SJSA1 (cell line): ENCODE data around the gene SRM. TPM values are rescaled to one million over a fixed set of nuclear protein-coding genes. Genes with fewer than 3 reads are reported as not detected.
"Not testable (repeated sequence)": the region's sequence is repeated elsewhere in the genome, so short reads cannot be mapped to it uniquely, and the experiment has no call there.

ENCODE experiments used
- DNase-seq, 2 experiments: peaks; one replicate each; pipeline ENCODE4 v3.0.0-alpha.2; 2015 to 2020; ENCODE audit warnings: low spot score in 2 of 2, low read depth in 1 of 2
- H3K27ac ChIP-seq: fragments of 250-450 bp; sonication (Bioruptor Pico); 2 replicates; pipeline ENCODE4 v1.5.1; 2020; ENCODE audit warnings: mild to moderate bottlenecking, moderate library complexity
- H3K27me3 ChIP-seq: fragments of 250-450 bp; sonication (Bioruptor Pico); replicated peaks from 2 replicates; pipeline ENCODE4 v1.5.1; 2020; ENCODE audit warnings: mild to moderate bottlenecking, moderate library complexity
- H3K36me3 ChIP-seq: fragments of 250-450 bp; sonication (Bioruptor Pico); 2 replicates; pipeline ENCODE4 v1.5.1; 2020; ENCODE audit warnings: mild to moderate bottlenecking
- H3K4me1 ChIP-seq: fragments of 250-450 bp; sonication (Bioruptor Pico); replicated peaks from 2 replicates; pipeline ENCODE4 v1.6.1; 2021; ENCODE audit warnings: mild to moderate bottlenecking
- H3K4me3 ChIP-seq: fragments of 250-450 bp; sonication (Bioruptor Pico); 2 replicates; pipeline ENCODE4 v1.5.1; 2020; ENCODE audit warnings: mild to moderate bottlenecking
- H3K9me3 ChIP-seq: fragments of 250-450 bp; sonication (Bioruptor Pico); replicated peaks from 2 replicates; pipeline ENCODE4 v1.5.1; 2020; ENCODE audit warnings: mild to moderate bottlenecking
- total RNA-seq: library from RNA; depleted of rRNA; stranded (reverse); fragments of >200 nt; shearing (Covaris generic); gene quantifications from 2 replicates; pipeline ENCODE4 v1.2.3, GENCODE V29; 2014

The SRM gene
- total RNA-seq, 1 experiment from 2014 or later: 33.0 TPM

DNA sequence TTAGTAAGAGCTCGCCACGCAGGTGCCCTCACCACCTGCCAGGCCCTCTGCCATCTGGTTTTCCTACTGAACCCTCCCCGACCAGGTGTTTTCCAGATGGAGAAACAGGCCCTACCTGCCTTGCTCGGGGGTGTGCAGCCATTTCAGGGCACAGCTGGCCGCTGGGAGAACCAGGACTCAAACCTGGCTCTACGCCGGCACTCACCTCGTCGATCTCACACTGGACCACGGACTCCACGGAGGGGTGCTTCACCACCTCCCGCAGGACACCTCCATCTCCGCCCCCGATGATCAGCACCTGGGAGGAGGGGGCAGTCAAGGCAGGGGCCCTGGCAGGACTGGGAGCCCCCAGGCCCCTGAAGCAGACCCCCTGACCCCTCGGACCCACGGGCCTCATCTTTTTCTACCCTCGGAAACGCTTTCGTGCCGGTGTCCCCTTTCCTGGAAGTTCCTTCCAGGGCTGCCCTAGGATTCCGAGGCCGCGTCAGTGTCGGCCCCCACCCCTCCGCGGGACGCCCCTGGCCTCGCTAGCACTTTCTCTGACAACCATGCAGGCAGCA is 1.1 kb downstream of the SRM start:
- Histone ChIP-seq H3K9me3 (0 out of 2 replicates have a peak, but pooled peaks cover 2% of the 10 kb centered on the region), H3K27ac (peak overlapping the region; percentile 38; the same call in 1 of the 2 replicates), H3K27me3 (no peaks in the 10 kb centered on the region), H3K4me1 (peaks cover 17% of the 10 kb centered on the region), H3K36me3 (peaks cover 45% of the 10 kb centered on the region), H3K4me3 (peak overlapping the region; percentile 98)
- DNase-seq: no peak

DNA sequence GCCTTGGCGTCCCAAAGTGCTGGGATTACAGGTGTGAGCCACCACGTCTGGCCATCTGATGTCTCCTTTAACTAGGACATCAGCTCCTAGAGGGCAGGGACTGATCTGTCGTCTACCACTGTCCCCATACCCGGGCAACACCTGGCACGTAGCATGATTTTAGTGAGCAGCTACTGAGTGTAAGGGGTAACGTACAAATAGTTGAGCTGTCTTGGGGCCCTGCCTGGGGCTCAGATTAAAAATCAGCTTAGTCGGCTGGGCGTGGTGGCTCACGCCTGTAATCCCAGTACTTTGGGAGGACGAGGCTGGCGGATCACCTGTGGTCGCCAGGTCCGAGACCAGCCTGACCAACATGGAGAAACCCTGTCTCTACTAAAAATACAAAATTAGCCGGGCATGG is 1.8 kb downstream of the SRM start:
- H3K27ac ChIP-seq: no peak overlapping the region
- H3K27me3 ChIP-seq: no peaks in the 10 kb centered on the region
- H3K36me3 ChIP-seq: peaks cover 44% of the 10 kb centered on the region
- H3K9me3 ChIP-seq: 0 out of 2 replicates have a peak, but pooled peaks cover 2% of the 10 kb centered on the region
- peaks cover 17% of the 10 kb centered on the region for H3K4me1 ChIP-seq
- H3K4me3 ChIP-seq: no peak overlapping the region
- no peak for DNase-seq

DNA sequence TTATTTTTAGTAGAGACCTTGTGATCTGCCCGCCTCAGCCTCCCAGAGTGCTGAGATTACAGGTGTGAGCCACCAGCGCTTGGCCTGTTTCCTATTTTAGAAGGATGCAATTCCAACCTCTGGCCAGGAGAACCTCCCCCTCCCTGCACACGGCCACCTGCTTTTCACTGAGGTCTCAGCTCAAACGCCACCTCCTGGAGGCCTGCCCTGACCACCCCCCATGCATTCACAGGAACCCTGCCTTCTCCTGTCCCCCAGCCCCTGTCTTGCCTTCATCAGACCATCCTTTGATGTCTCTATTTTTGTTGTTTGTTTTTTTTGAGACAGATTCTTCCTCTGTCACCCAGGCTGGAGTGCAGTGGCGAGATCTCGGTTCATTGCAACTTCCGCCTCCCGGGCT is 2.3 kb downstream of the SRM start:
- DNase-seq: no peak
- 0 out of 2 replicates have a peak, but pooled peaks cover 2% of the 10 kb centered on the region for H3K9me3 ChIP-seq

DNA sequence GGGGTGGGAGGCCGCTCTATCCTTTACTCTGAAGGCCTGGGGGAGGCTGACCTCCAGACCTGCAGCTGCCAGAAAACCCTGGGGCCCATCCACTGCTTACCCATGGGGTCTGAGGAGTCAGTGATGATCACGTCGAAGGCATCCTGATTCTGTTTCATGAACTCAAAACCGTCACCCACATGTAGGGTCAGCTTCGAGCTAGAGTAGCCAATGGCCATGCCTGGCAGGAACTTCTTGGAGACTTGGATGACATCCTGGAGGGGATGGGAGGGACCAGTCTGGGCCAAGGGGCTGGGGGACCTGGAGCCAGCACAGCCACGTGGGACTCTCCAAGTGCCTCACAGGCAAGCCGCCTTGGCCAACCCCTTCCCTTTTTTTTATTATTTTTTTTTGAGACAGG is 3.3 kb downstream of the SRM start:
- Histone ChIP-seq H3K4me1 (peaks cover 17% of the 10 kb centered on the region), H3K9me3 (0 out of 2 replicates have a peak, but pooled peaks cover 2% of the 10 kb centered on the region), H3K36me3 (peaks cover 44% of the 10 kb centered on the region), H3K27ac (no peak overlapping the region), H3K4me3 (no peak overlapping the region), H3K27me3 (no peaks in the 10 kb centered on the region)
- DNase-seq: no peak

More for the DNA sequence above, 2.3 kb downstream of the SRM start:
- H3K36me3 ChIP-seq: peaks cover 44% of the 10 kb centered on the region
- H3K27ac ChIP-seq: no peak overlapping the region
- no peaks in the 10 kb centered on the region for H3K27me3 ChIP-seq
- peaks cover 17% of the 10 kb centered on the region for H3K4me1 ChIP-seq
- H3K4me3 ChIP-seq: no peak overlapping the region

DNA sequence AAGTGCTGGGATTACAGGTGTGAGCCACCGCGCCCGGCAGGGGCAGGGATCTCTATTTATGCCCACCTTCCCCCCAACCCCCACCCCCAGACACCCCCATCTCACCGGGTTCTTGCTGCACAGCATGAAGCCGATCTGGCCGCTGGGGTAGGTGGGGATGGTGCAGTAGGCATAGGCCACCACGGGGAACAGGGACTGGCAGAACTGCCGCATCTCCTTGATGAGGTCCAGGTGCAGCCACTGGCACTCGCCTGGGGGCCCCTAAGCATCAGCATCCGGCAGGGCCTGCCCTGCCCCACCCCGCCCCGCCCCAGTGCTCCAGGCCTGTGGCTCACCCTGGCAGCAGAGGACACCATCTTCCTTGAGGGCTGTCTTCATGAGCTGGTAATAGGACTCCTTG is 4.1 kb downstream of the SRM start:
- 0 out of 2 replicates have a peak, but pooled peaks cover 2% of the 10 kb centered on the region for H3K9me3 ChIP-seq
- H3K27me3 ChIP-seq: no peaks in the 10 kb centered on the region
- H3K4me1 ChIP-seq: peaks cover 11% of the 10 kb centered on the region
- DNase-seq: no peak
- no peak overlapping the region for H3K27ac ChIP-seq
- H3K4me3 ChIP-seq: no peak overlapping the region
- H3K36me3 ChIP-seq: peaks cover 44% of the 10 kb centered on the region

DNA sequence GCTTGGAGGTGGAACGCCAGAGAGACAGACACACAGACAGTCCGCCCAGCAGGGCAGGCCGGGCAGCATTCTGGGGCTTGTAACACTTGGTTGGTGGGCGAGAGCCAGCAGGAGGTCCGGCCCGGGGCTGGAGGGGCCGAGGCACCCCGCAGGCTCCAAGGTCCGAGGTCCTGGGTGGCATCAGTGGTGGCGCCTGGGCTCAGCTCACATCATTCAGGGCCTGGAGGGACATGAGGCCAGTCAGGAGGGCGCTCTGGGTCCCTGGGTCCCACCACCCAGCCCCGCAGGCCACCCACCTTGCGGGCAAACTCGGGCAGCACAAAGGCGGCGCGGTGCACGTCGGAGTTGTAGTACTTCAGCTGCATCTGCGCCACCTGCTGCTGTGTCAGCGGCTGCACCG is 5.2 kb downstream of the SRM start:
- H3K27me3 ChIP-seq: no peaks in the 10 kb centered on the region
- H3K9me3 ChIP-seq: 0 out of 2 replicates have a peak, but pooled peaks cover 2% of the 10 kb centered on the region
- no peak overlapping the region for H3K4me3 ChIP-seq
- H3K4me1 ChIP-seq: peaks cover 11% of the 10 kb centered on the region
- no peak overlapping the region for H3K27ac ChIP-seq
- DNase-seq: no peak
- peaks cover 41% of the 10 kb centered on the region for H3K36me3 ChIP-seq

DNA sequence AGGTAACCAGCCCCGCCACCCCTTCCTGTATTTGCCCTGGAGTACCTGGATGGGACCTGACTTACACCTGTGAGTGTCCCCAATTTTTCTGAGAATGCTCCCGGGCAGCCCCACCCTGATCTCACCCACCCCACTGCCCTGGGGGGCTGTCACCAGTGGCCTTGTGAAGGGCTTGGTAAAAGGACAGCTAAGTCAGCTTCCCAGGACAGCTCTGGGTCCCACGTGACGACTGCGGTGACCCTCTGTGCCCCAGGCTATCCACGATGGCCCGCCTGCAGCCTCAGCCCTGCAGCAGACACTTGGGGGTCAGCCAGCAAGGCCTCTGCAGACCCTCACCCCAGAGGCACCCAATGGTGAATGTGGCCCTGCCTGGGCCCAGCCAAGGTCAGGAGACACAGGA is 5.6 kb downstream of the SRM start:
- no peak for DNase-seq
- Histone ChIP-seq H3K27me3 (no peaks in the 10 kb centered on the region), H3K27ac (no peak overlapping the region), H3K36me3 (peaks cover 36% of the 10 kb centered on the region), H3K9me3 (no peaks in the 10 kb centered on the region), H3K4me3 (no peak overlapping the region), H3K4me1 (peaks cover 7% of the 10 kb centered on the region)

DNA sequence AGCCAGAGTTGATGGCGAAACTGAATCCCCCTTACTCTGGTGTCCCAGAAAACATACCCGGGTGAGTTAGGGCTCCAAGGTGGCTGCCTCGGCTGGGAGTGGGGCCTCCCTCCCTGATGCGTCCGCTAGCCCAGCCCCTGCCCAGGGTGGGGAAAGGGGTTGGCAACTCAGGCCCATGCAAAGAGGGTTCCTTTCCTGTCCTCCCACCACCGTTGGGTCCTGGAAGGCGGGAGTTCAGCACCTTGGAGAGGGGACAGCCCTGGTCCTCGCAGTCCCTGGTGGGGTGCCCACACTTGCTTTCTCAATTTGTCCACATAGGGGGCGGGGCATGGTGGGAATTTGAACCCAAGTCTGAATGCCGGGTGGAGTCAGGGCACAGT is 6.1 kb downstream of the SRM start:
- Histone ChIP-seq H3K27me3 (no peaks in the 10 kb centered on the region), H3K4me1 (peaks cover 3% of the 10 kb centered on the region), H3K27ac (no peak overlapping the region), H3K36me3 (peaks cover 31% of the 10 kb centered on the region), H3K4me3 (no peak overlapping the region), H3K9me3 (no peaks in the 10 kb centered on the region)
- no peak for DNase-seq

DNA sequence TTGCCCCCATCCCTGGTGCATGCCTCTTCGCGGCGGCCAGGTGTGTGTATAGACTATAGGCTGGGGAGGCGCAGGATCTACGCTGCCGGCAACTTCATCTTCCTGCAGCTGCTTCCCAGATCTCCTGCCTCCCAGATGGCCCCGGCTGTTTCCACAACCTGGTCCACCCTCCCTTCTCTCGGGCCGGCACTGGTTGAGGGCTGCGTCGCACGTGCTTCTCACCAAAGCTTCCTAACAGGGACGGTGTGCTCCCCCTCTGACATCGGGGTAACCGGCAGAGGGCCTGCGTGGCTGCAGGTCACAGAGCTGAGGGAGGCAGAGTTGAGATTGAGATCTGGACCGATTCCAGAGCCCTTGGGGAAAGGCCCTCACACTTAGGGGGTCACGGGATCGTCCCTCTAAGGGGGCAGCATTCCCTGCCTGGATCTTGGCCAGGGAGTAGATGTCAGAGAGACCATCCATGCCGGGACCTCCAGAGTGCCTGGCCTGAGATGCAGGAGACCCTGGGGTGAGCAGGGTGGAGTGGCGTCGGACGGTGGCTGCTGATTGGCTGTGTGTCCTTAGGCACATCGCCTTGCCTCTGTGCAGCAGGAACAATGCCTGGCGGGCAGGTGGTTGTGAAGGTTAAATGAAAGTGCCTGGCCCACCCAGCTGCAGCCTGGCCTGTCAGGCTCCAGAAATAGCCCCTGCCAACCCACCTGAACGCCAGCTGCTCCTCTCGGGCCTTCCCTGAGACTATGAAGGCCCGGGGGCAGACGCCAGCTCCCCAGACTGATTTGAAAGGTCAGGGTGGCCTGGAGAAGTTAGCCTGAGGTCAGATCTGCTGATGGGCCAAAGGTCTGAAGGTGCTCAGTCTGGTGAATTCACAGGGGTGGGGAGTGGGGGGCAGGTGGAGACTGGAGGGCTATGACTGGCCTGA is 6.7 kb downstream of the SRM start:
- no peaks in the 10 kb centered on the region for H3K27me3 ChIP-seq
- peaks cover 26% of the 10 kb centered on the region for H3K36me3 ChIP-seq
- H3K4me1 ChIP-seq: no peaks in the 10 kb centered on the region
- no peak overlapping the region for H3K4me3 ChIP-seq
- H3K9me3 ChIP-seq: no peaks in the 10 kb centered on the region
- no peak overlapping the region for H3K27ac ChIP-seq
- DNase-seq: no peak

DNA sequence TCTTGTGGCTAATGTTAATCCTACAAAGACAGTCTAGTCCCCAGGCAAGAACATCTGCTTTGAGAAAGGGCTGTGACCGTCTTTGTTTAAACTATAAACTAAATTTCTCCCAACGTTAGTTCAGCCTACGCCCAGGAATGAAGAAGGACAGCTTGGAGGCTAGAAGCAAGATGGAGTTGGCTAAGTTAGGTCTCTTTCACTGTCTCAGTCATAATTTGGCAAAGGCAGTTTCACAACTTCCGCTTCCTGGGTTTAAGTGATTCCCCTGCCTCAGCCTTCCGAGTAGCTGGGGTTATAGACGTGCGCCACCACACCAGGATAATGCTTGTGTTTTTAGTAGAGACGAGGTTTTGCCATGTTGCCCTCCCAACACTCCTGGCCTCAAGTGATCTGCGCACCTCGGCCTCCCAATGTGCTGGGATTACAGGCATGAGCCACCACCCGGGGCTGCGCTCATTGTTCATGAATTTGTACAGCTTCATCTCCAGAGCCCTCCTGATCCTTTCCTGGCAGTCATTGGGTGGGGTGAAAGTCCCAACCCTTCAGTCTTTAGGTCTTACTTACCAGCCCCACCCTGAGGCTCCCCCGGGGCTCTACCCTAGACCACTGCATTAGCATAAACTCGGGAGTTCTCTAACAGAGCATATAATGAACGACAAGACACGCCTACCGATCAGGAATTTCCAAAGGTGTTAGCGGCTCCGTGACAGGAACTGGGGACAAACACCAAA is 7.9 kb downstream of the SRM start:
- H3K27ac ChIP-seq: no peak overlapping the region
- H3K36me3 ChIP-seq: peaks cover 16% of the 10 kb centered on the region
- DNase-seq: no peak
- H3K4me3 ChIP-seq: no peak overlapping the region
- no peaks in the 10 kb centered on the region for H3K4me1 ChIP-seq
- H3K27me3 ChIP-seq: no peaks in the 10 kb centered on the region
- no peaks in the 10 kb centered on the region for H3K9me3 ChIP-seq

DNA sequence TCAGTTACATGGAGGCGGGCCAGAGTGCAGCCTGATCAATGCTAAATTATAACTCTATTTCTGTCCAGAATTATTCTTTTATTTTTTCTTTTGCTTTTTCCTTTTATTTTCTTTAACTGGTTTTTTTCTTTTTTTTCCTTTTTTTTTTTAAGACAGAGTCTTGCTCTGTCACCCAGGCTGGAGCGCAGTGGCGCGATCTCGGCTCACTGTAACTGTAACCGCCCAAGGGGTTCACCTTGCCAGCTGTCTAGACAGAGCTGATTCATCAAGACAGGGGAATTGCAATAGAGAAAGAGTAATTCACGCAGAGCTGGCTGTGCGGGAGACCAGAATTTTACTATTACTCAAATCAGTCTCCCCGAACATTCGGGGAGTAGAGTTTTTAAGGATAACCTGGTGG is 8.7 kb downstream of the SRM start:
- H3K27ac ChIP-seq, H3K9me3 ChIP-seq, H3K4me1 ChIP-seq, H3K27me3 ChIP-seq, DNase-seq, H3K4me3 ChIP-seq, H3K36me3 ChIP-seq: not testable (repeated sequence)

DNA sequence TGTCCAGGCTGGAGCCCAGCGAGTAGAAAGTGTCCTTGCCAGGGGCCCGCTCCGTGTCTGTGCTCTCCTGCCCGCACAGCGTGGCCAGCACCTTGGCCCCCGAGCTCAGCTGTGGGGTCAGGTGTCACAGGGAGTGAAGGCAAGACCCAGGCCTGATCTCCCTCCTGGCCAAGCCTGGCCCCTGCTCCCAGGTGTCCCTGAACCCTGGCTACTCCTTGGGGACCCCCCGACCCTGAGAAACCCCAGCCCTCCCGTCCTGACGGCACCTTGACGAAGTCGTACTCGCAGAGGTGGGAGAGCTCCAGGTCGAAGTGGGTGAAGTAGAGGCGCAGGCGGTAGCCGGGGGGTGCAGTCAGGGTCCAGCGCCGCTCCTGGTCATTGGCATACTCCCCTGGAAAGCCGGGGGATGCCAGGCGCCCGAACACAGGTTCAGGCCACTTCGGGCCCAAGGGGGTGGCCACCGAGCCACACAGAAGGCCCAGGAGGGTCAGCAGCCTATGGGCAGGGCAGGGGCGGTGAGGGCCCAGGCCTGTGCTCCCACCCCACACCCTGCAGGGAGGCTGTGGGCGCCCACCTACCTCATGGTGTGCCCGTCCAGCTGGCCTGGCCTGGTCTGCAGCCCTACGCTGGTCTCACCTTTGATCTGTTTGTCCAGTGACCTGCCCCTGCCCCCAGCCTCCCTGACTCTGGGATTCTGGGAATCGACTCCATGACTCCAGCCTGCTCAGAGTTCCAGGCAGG is 13.0 kb downstream of the SRM start, which contains the start of gene MASP2:
Gene MASP2, minus strand, starts transcription at position 615 of the 741 bp plus-strand sequence. Its CDS starts 32 bp downstream, at position 583.
- H3K36me3 ChIP-seq: no peaks in the 10 kb centered on the region
- no peak within 1 kb of the TSS for H3K27ac ChIP-seq
- no peak for DNase-seq

DNA sequence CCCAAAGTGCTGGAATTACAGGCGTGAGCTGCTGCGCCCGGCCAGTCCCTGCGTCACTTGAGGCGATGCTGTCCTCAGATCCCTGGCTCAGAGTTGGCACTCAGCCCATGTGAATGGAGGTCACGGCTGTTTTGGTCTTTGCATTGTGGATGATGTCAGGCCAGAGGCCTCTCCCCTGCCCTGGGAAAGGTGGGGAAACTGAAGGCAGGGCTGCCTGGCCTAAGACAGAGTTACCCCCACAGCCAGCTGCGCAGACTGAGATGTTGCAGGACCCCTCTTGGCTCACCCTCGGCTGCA is 13.6 kb downstream of the SRM start:
- no peak for DNase-seq
- no peaks in the 10 kb centered on the region for H3K36me3 ChIP-seq
- H3K27ac ChIP-seq: no peak overlapping the region
- no peaks in the 10 kb centered on the region for H3K27me3 ChIP-seq
- no peak overlapping the region for H3K4me3 ChIP-seq
- no peaks in the 10 kb centered on the region for H3K9me3 ChIP-seq
- H3K4me1 ChIP-seq: no peaks in the 10 kb centered on the region

More for the DNA sequence above, 13.0 kb downstream of the SRM start, which contains the start of gene MASP2:
- no peaks in the 10 kb centered on the region for H3K9me3 ChIP-seq
- no peaks in the 10 kb centered on the region for H3K4me1 ChIP-seq
- H3K4me3 ChIP-seq: no peak within 1 kb of the TSS
- no peaks in the 10 kb centered on the region for H3K27me3 ChIP-seq
